DMS53 treated with DMSO at 0.1 percent for 48 hours (cell line): ENCODE data around the gene KIT.
A peak's percentile ranks its signal among the peaks of the same experiment; 100 is the strongest.

Source experiments
- DNase-seq: peaks from one replicate; lab custom pipeline; 2025; ENCODE audit not compliant: unreplicated experiment; lab: John Stamatoyannopoulos, UW

The KIT gene

DNA sequence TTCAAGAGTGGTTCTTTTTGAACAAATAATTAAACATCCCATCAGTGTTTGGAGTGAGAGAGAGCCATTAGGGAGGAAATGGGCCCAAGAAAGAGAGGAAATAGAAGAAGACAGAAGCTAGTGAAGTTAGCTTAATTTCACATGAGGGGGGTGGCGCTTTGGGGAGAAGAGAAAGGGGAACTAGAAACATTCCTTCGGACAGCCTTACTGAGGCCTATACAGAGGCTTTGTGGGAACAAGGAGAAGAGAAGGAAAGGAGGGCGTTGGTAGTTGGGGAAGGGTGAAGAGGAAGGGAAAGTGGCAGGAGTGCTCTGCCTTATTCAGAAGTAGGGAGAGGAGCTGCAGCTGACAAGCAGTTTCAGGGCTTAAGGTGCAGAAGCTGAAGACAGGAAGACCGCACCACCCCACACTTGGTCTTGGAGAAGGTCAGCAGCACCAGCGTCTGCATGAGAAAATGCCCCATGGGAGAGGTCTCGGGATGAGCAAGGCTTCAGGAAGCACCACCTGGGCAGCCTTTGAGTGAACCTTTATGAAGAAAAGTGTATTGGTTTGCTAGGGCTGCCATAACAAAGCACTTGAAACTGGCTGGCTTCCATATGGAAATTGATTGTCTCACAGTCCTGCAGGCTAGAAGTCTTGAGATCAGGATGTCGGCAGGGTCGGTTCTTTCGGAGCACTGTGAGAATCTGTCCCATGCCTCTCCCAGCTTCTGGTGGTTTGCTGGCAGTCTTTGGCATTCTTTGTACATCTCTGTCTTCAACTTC lies 85.1 kb downstream of the KIT start:
- no peak for DNase-seq

DNA sequence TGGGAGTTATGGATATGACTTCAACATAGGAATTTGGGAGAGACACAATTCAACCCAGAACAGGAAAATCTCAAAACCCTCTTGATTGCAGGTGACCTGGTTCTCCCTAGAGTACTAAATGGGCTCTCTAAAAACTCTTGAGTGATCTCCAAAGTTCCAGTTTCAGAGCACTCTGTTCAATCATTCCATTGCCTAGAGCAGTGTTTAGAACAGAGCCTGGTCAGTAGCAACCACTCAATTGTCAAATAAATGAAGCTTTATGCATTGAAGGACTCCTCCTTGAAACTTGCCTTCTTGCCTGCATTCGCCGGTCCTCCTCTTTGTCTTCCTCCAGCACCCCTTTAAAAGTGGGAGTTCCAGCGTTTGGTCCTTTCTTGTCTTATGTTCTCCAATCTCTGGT lies 85.8 kb downstream of the KIT start:
- DNase-seq = no peak

DNA sequence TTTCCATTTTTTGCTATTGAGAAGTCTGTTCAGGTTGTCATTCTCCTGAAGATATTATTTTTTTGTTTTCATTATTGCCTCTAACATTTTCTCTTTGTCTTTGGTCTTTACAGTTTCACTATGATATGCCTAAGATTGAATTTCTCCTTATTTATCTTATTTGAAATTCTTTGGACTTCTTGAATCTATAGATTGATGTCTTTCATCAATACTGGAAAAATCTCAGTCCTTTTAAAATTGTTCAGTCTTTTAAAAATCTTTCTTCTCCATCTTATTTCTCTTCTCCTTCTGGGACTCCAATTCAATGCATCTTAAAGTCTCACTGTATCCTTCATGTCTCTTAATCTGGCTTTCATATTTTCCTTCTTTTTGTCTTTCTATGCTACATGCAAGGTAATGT lies 86.7 kb downstream of the KIT start:
- DNase-seq = no peak

DNA sequence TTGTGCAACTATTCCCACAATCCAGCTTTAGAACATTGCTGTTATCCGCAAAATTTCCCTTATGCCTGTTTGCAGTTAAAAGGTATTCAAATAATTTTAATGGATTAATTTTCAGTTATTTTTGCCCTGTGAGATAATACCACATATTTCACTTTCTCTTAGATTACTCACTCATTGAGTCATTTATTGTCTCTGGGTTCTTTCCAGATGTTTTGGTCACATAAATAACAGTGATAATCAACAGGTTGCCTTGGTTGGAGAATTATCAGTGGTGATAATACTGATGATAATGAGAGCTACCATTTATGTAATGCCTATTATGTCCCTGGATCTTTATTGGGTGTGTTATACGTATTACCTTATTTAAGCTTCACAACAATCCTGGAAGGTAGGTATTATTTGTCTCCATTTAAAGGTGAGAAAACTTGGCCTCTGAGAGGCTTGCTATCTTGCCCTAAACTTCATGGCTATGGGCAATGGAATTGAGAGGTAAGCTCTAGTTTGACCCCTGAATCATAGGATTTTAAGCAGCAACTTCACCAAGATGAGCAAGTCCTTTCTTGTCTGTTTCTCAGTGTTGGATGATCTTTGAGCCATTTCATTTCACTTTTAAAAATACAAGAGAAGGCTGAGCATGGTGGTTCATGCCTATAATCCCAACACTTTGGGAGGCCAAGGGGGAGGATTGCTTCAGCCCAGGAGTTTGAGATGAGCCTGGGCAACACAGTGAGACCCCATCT lies 87.4 kb downstream of the KIT start:
- no peak for DNase-seq

DNA sequence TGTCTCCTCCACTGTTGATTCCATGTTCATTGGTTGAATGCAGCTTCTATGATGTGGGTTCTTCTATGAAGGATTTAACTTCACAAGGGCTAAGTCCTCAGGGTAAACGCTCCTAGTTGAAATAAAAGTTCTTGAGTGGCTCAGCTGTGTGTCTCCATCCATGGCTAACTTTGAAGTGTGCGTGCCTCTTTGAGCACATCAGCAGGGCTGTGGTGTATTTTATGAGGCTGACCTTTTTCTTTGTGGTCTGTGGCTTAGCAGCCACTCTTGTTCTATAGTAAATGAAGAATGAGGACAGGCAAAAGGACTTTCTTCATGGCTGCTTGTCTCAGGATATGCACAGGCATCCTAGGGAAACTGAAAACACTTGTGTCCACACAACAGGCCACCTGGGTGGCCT lies 88.5 kb downstream of the KIT start:
- no peak for DNase-seq

DNA sequence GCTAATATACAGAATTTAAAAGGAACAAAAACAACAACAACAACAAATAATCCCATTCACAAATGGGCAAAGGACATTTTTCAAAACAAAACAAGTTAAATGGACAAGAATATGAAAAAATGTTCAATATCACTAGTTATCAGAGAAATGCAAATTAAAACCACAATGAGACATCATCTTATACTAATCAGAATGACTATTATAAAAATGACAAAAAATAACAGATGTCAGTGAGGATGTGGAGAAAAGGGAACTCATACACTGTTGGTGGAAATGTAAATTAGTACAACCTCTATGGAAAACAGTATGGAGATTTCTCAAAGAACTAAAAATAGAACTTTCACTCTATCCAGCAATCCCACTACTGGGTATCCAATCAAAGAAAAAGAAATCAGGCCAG lies 92.6 kb downstream of the KIT start:
- no peak for DNase-seq

DNA sequence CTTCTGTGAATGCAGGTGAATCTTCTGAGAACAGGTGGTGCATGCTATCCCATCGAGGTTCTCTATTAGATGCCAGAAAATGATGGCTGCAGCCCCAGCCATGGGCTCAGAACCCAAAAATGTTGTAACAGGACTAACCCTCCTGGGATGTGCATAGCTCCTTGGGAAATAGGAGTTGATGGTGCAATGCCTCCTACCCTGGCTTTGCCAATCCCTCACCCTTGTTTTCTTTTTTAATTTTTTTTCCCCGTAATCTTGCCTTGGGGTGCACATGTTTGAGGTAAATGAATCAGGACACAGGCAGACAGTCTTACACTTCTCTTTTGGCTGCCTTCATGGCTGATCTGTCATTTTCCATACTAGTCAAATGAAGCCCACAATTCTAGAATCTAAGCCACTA lies 96.6 kb downstream of the KIT start:
- DNase-seq = no peak

DNA sequence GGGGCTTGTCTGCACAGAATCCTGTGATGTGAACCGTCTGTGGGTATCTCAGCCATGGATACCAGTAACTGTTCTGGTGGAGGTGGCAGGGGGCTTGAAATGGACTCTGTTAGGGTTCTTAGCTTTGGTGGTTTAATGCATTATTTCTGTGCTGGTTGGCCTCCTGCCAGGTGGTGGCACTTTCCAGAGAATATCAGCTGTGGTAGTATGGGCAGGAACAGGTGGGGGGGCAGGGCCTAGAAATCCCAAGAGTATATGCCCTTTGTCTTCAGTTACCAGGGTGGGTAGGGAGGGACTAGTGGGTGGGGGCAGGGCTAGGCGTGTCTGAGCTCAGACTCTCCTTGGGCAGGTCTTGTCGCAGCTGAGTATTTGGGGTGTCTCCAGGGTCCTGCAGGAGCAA lies 106.7 kb downstream of the KIT start:
- DNase-seq = no peak

DNA sequence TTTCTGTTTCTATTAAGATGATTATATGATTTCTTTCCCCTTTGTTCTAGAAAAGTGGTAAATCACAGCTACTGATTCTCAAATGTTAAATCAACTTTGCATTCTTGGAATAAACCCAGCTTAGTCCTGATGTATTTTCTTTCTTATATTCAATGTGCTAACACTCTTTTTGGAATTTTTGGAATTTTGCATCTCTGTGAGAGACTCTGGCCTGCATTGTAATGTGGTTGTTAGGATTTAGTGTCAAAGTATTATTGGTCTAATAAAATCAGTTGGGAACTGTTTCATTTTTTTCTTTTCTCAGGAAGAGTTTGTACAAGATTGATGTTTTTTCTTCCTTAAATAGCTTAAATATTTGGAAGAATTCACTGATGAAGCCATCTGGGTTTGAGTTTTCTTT lies 109.6 kb downstream of the KIT start:
- DNase-seq = no peak

DNA sequence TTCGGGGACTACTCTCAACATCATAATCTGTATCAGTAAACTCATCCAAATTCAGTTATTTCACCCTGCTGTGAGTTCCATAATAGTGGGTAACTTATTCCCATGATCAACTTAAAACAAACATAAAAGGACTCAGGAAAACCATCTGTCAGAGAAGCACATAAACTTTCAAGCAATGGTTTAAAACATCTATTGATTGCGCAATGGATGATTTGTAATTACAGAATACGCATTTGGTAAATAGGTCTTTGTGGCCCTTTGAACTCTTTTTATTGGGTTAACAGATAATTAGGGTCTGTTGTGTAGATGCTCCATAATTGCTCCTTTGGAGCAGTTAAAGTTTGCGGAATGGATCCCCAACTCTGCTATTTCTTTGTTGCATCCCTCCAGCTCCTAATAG lies 115.3 kb downstream of the KIT start:
- DNase-seq = no peak

DNA sequence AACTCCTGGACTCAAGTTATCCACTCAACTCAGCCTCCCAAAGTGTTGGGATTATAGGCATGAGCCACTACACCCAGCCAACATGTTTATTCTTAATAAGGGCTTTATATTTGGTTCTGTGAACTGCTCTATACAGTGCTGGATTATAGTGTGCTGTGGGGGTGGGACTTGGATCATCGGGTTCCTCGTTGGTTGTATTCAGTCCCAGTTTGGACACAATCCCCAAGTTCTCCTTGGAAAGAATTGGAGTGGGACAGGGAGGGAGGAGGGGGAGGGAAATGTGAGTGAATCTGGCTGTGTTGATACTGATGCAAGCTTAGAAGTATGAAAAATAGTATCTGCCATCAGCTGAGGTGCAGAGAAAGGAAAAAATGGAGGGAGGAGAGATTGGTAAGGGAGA lies 121.3 kb downstream of the KIT start:
- DNase-seq = no peak

DNA sequence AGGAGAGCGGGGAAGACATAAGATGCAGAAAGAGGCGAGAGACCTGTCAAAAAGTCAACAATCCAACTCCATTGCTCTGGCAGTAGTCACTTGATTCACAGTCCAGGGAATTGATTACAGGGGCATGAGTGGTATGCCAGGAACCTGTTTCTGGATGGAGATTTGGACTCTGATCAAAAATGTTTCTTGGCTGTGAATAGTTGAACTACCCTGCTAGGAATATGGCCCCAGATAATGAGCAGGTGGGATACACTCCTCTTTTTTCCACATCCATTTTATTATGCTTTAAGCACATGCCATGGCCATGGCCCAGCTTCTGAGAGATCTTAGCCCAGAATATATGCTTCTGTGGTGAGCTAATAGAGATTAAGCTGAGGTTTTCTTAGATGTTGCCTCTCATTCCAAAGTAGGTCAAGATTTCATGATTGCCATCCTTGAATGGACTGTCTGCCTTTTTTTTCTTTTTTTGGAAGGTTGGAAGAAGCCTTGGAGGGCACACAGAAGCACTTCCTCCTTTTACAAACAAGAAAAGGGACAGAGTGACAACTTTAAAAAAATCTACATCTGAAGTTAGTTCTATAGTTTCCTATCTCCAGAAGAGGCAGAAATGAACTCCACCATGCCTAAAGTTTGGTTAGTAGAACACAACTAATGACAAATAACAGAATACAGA lies 121.9 kb downstream of the KIT start:
- no peak for DNase-seq

DNA sequence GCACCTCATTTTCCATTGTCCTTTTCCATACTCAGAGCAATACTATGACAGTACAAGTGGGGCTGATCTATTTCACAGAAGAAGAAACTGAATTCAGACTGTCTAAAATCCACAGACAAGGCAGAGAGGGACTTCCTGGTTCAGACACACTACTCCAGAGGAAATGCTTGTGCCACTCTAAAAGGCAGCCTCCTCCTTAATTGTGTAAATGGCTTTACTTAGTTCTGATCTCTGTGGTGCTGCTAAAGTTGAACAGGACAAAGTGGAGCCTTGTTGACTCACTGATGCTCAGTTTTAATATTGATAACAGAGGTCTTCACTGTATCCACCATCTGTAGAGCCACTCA lies 122.4 kb downstream of the KIT start:
- DNase-seq = peak; percentile 6

DNA sequence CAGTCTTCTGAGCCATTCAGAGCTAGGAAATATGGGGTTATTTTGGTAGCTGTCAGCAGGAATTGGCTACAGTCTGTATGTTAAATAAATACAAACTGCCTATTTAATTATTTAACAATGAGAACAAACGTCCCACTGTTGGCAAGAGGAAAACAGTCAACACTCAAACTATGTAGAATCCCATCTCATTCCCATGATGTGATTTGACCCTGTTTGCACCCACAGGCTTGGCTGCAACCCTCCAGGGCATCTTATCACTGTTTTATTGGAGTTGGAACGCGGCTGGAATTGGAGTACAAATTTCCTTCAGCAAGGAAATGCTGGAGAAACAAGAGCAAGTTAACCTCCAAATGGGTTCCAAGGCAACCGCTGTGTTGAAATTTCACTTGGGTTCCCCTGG lies 124.0 kb downstream of the KIT start:
- no peak for DNase-seq

DNA sequence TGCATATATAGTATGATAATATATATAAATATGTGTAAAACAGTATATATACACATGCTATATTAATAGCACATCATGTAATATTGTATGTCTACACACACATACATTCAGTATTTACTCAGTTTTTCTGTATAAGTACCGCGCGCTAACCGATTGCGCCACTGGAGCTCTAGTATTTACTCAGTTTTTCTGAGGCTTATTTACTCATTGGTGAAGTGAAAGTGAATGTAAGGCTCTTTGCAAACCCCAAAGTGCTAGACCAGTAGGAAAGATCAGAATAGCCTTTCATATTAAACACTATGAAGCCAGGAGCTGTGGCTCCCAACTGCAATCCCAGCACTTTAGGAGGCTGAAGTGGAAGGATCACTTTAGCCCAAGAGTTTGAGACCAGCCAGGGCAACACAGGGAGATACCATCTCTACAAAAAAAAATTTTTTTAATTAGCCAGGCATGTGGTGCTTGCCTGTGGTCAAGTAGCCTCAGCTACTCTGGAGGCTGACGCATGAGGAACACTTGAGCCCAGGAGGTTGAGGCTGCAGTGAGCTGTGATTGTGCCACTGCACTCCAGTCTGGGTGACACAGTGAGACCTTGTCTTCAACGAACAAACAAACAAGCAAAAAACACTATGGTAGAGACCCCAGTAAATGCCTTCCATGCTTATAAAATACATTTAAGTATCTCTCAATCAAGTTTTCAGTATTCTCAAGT lies 125.8 kb downstream of the KIT start:
- peak; percentile 55 for DNase-seq

DNA sequence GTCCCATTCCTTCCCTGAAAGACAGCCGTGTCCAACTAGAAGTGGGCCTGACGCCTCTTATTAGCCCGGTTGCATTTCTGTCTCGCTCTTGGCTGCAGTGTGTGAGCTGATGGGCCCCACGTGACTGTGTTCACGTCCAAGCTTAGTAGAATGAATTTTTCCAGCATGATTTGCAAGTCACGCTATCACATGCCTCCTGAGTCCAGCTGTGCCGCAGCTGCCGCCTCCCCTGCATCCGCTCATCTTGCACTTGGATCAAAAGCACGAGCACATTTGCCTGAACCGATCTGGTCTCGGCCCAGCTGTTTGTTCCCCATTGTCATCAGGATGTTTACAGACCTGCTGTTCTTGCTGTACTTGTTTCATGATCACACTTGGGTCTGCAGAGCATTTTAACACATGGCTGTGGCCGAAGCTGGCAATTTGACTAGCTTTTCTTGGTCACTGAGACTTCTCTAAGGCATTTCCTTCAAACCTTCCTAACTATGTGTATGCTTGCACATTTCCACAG lies 126.5 kb downstream of the KIT start:
- peak; percentile 68 for DNase-seq
